ENCODE measurements around the gene REG4.

Gene REG4

GRCh38 chr1:119797606-119798005 is 13.7 kb downstream of the REG4 start:
- no peak for DNase-seq (ENCODE audit: low read depth)
- TF ChIP-seq, protein P1, sequence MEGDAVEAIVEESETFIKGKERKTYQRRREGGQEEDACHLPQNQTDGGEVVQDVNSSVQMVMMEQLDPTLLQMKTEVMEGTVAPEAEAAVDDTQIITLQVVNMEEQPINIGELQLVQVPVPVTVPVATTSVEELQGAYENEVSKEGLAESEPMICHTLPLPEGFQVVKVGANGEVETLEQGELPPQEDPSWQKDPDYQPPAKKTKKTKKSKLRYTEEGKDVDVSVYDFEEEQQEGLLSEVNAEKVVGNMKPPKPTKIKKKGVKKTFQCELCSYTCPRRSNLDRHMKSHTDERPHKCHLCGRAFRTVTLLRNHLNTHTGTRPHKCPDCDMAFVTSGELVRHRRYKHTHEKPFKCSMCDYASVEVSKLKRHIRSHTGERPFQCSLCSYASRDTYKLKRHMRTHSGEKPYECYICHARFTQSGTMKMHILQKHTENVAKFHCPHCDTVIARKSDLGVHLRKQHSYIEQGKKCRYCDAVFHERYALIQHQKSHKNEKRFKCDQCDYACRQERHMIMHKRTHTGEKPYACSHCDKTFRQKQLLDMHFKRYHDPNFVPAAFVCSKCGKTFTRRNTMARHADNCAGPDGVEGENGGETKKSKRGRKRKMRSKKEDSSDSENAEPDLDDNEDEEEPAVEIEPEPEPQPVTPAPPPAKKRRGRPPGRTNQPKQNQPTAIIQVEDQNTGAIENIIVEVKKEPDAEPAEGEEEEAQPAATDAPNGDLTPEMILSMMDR (IDR thresholded peaks at IDR 0.05; ENCODE audit: low read depth, low read length, missing control alignments): no peak
- no peak overlapping the region for H3K4me3 ChIP-seq (ENCODE audit: low read depth, low read length)

- DNase-seq (ENCODE audit: low read depth): no peak
- TF ChIP-seq, protein P1 (IDR thresholded peaks at IDR 0.05; ENCODE audit: low read depth, low read length, missing control alignments): no peak
- H3K4me3 ChIP-seq (ENCODE audit: low read depth, low read length): no peak overlapping the region
These were observed 14.1 kb downstream of the REG4 start for GRCh38 chr1:119797162-119797561.

GRCh38 chr1:119795261-119796200 is 15.7 kb downstream of the REG4 start:
- DNase-seq (ENCODE audit: low read depth): no peak
- no peak overlapping the region for H3K4me3 ChIP-seq (ENCODE audit: low read depth, low read length)
- TF ChIP-seq, protein P1 (IDR thresholded peaks at IDR 0.05; ENCODE audit: low read depth, low read length, missing control alignments): no peak

DNA sequence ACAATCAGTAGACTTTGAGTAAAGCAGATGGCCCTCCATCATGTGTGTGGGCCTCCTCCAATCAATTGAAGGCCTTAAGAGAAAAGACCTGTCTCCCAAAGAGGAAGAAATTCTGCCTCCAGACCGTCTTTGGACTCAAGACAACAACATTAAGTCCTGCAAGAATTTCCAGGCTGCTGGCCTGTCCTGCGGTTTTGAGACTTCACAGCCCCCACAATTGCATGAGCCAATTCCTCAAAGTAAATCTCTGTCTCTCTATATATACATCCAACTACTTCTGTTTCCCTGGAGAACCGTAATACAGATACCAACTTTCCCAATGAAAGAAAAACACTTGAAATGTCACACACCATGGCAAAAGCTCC is 16.4 kb downstream of the REG4 start:
- H3K4me3 ChIP-seq (ENCODE audit: low read depth, low read length): no peak overlapping the region
- TF ChIP-seq, protein P1 (IDR thresholded peaks at IDR 0.05; ENCODE audit: low read depth, low read length, missing control alignments): no peak
- no peak for DNase-seq (ENCODE audit: low read depth)

- TF ChIP-seq, protein P1 (IDR thresholded peaks at IDR 0.05; ENCODE audit: low read depth, low read length, missing control alignments): no peak
- H3K4me3 ChIP-seq (ENCODE audit: low read depth, low read length): no peak overlapping the region
- no peak for DNase-seq (ENCODE audit: low read depth)
These were observed 16.9 kb downstream of the REG4 start for GRCh38 chr1:119794230-119794875.

GRCh38 chr1:119791377-119791776 is 19.9 kb downstream of the REG4 start:
- H3K4me3 ChIP-seq (ENCODE audit: low read depth, low read length): no peak overlapping the region
- TF ChIP-seq, protein P1 (IDR thresholded peaks at IDR 0.05; ENCODE audit: low read depth, low read length, missing control alignments): no peak
- DNase-seq (ENCODE audit: low read depth): no peak

Data from GM12864 (cell line).